NCI-H510A treated with DMSO at 0.1 percent for 48 hours (cell line): ENCODE measurements around the gene CNPY3.
A peak's percentile ranks its signal among the peaks of the same experiment; 100 is the strongest.
"Not testable (repeated sequence)": the region's sequence is repeated elsewhere in the genome, so short reads cannot be mapped to it uniquely, and the experiment has no call there.

ENCODE experiments used
- DNase-seq: peaks from one replicate; lab custom pipeline; 2025; lab: John Stamatoyannopoulos, UW

CNPY3 gene

GRCh38 chr6:42915732-42916131 is 13.5 kb upstream of the CNPY3 start, which contains the start of gene PTCRA:
TSS of gene PTCRA (plus strand) at chr6:42916053. CDS start at chr6:42916070, 17 bp downstream.
- no peak for DNase-seq

GRCh38 chr6:42916288-42916687 is 13.0 kb upstream of the CNPY3 start:
- no peak for DNase-seq

GRCh38 chr6:42921801-42922200 is 7.5 kb upstream of the CNPY3 start:
- DNase-seq: no peak

GRCh38 chr6:42923666-42924065 is 5.6 kb upstream of the CNPY3 start:
- DNase-seq: no peak

- DNase-seq: no peak
Observed at GRCh38 chr6:42925248-42925857, 3.9 kb upstream of the CNPY3 start.

GRCh38 chr6:42929821-42930360 is 611 bp downstream of the CNPY3 start:
- peak; percentile 89 for DNase-seq

- DNase-seq: no peak
Observed at GRCh38 chr6:42932412-42932811, 3.1 kb downstream of the CNPY3 start.

- no peak for DNase-seq
Observed at GRCh38 chr6:42933205-42933604, 3.9 kb downstream of the CNPY3 start.

GRCh38 chr6:42935322-42935721 is 6.0 kb downstream of the CNPY3 start:
- DNase-seq: no peak

- DNase-seq: no peak
Observed at GRCh38 chr6:42936398-42936797, 7.1 kb downstream of the CNPY3 start.

GRCh38 chr6:42937548-42938427 is 8.5 kb downstream of the CNPY3 start:
- no peak for DNase-seq

- no peak for DNase-seq
Observed at GRCh38 chr6:42938428-42938796, 9.1 kb downstream of the CNPY3 start.

GRCh38 chr6:42938987-42939809 is 9.9 kb downstream of the CNPY3 start:
- no peak for DNase-seq

- no peak for DNase-seq
Observed at GRCh38 chr6:42939810-42940167, 10.5 kb downstream of the CNPY3 start.

- no peak for DNase-seq
Observed at GRCh38 chr6:42940493-42941045, 11.3 kb downstream of the CNPY3 start.

GRCh38 chr6:42941356-42941755 is 12.1 kb downstream of the CNPY3 start:
- DNase-seq: not testable (repeated sequence)

- no peak for DNase-seq
Observed at GRCh38 chr6:42942444-42942843, 13.2 kb downstream of the CNPY3 start.

GRCh38 chr6:42947950-42948349 is 18.7 kb downstream of the CNPY3 start:
- DNase-seq: no peak

- no peak for DNase-seq
Observed at GRCh38 chr6:42952389-42952788, 23.1 kb downstream of the CNPY3 start.

- not testable (repeated sequence) for DNase-seq
Observed at GRCh38 chr6:42954405-42954804, 25.1 kb downstream of the CNPY3 start.

- DNase-seq: no peak
Observed at GRCh38 chr6:42958125-42958524, 28.8 kb downstream of the CNPY3 start.

- no peak for DNase-seq
Observed at GRCh38 chr6:42959917-42960242, 30.6 kb downstream of the CNPY3 start.
